Activated CD4-positive, alpha-beta memory T cell treated with anti-CD3 and anti-CD28 coated beads, Interleukin-2, amount 10 ng/mL, durations not matched to agents 7 days and 5 days (primary cell): ENCODE measurements around the gene GALK2. TPM values are rescaled to one million over a fixed set of nuclear protein-coding genes. Genes with fewer than 3 reads are reported as not detected.
A peak's percentile ranks its signal among the peaks of the same experiment; 100 is the strongest.

ENCODE experiments used
- CTCF ChIA-PET: fragments of 350-600 bp; sonication (Branson Sonifier 250); formaldehyde crosslinking; loops from one replicate; lab custom pipeline; 2021; ENCODE audit warnings: antibody characterized with exemption, inconsistent platforms; lab: Charles Lee
- POLR2A ChIA-PET: fragments of 350-600 bp; sonication (Branson Sonifier 250); formaldehyde crosslinking; loops from one replicate; lab custom pipeline; 2021; ENCODE audit warnings: antibody characterized with exemption; lab: Charles Lee
- DNase-seq: peaks from one replicate; pipeline ENCODE4 v3.0.0-alpha.2; 2020
- H3K27ac Mint-ChIP-seq: one replicate; pipeline ENCODE4 v1.8.0; 2021; ENCODE audit warnings: mild to moderate bottlenecking, mixed read lengths
- H3K27me3 Mint-ChIP-seq: one replicate; pipeline ENCODE4 v1.8.0; 2021; ENCODE audit warnings: mixed read lengths
- H3K36me3 Mint-ChIP-seq: one replicate; pipeline ENCODE4 v1.8.0; 2021; ENCODE audit warnings: low read depth, mixed read lengths
- H3K4me1 Mint-ChIP-seq: one replicate; pipeline ENCODE4 v1.8.0; 2021; ENCODE audit warnings: mixed read lengths
- H3K4me3 Mint-ChIP-seq: one replicate; pipeline ENCODE4 v1.8.0; 2021; ENCODE audit warnings: mild to moderate bottlenecking, mixed read lengths
- H3K9me3 Mint-ChIP-seq: one replicate; pipeline ENCODE4 v1.8.0; 2021; ENCODE audit warnings: mixed read lengths
- total RNA-seq, 2 experiments: library from RNA; stranded (reverse); gene quantifications; one replicate each; pipeline ENCODE4 v1.2.3, GENCODE V29; 2021

GALK2 gene
- total RNA-seq = 10 to 100 TPM; 30.0 to 31.5 TPM

GRCh38 chr15:49169880-49170597 is at the start of gene GALK2:
TSS of gene GALK2 (plus strand) at chr15:49170247. CDS start at chr15:49170323, 76 bp downstream.
- H3K9me3 Mint-ChIP-seq = no peaks in the 10 kb centered on the region
- H3K4me3 Mint-ChIP-seq = peak within 1 kb of the TSS; percentile 92
- peak within 1 kb of the TSS; percentile 92 for H3K27ac Mint-ChIP-seq
- H3K36me3 Mint-ChIP-seq = peaks cover 15% of the 10 kb centered on the region
- ChIA-PET CTCF (interaction anchor here (0.8 to 1.8 kb wide), 5 partner anchors 9 to 1012 kb away, joined by 3 to 21 read pairs (median 3); partner anchors contain the start of genes COPS2 and SLC27A2), POLR2A (interaction anchor here (0.8 to 2.6 kb wide), 21 partner anchors 10 to 1738 kb away, joined by 3 to 75 read pairs (median 4); partner anchors contain the start of genes CEP152, COPS2, DTWD1 and EID1)
- DNase-seq = peak; percentile 88
- H3K4me1 Mint-ChIP-seq = peaks cover 35% of the 10 kb centered on the region
- no peaks in the 10 kb centered on the region for H3K27me3 Mint-ChIP-seq

GRCh38 chr15:49120832-49121231 is 49.2 kb upstream of the GALK2 start:
- no peak overlapping the region for H3K27ac Mint-ChIP-seq
- CTCF ChIA-PET = no interaction called here

GRCh38 chr15:49121901-49122300 is 48.1 kb upstream of the GALK2 start:
- no peaks in the 10 kb centered on the region for H3K4me1 Mint-ChIP-seq
- H3K4me3 Mint-ChIP-seq = no peak overlapping the region
- no peaks in the 10 kb centered on the region for H3K27me3 Mint-ChIP-seq
- no peak for DNase-seq
- H3K27ac Mint-ChIP-seq = no peak overlapping the region
- H3K9me3 Mint-ChIP-seq = no peaks in the 10 kb centered on the region
- H3K36me3 Mint-ChIP-seq = peaks cover 24% of the 10 kb centered on the region
- CTCF ChIA-PET = no interaction called here
- POLR2A ChIA-PET = interaction anchor here (1.0 to 2.3 kb wide), 2 partner anchors 33 to 243 kb away, joined by 3 to 6 read pairs; partner anchors contain the start of genes COPS2 and EID1

More at GRCh38 chr15:49120832-49121231, 49.2 kb upstream of the GALK2 start:
- no peaks in the 10 kb centered on the region for H3K4me1 Mint-ChIP-seq
- no peak for DNase-seq
- H3K27me3 Mint-ChIP-seq = no peaks in the 10 kb centered on the region
- no peak overlapping the region for H3K4me3 Mint-ChIP-seq
- peaks cover 23% of the 10 kb centered on the region for H3K36me3 Mint-ChIP-seq
- H3K9me3 Mint-ChIP-seq = no peaks in the 10 kb centered on the region
- POLR2A ChIA-PET = interaction anchor here (2.3 kb wide), 1 partner anchor 242 kb away, joined by 6 read pairs; the partner anchor contains the start of gene EID1

GRCh38 chr15:49122541-49123062 is 47.4 kb upstream of the GALK2 start:
- H3K4me1 Mint-ChIP-seq = no peaks in the 10 kb centered on the region
- no peak overlapping the region for H3K27ac Mint-ChIP-seq
- DNase-seq = no peak
- ChIA-PET POLR2A (interaction anchor here (2.3 kb wide), 1 partner anchor 244 kb away, joined by 6 read pairs; the partner anchor contains the start of gene EID1), CTCF (no interaction called here)
- no peaks in the 10 kb centered on the region for H3K9me3 Mint-ChIP-seq
- H3K36me3 Mint-ChIP-seq = peaks cover 28% of the 10 kb centered on the region
- H3K27me3 Mint-ChIP-seq = no peaks in the 10 kb centered on the region
- no peak overlapping the region for H3K4me3 Mint-ChIP-seq

- Mint-ChIP-seq H3K27me3 (no peaks in the 10 kb centered on the region), H3K4me1 (no peaks in the 10 kb centered on the region), H3K36me3 (peaks cover 37% of the 10 kb centered on the region), H3K9me3 (no peaks in the 10 kb centered on the region), H3K4me3 (no peak overlapping the region), H3K27ac (no peak overlapping the region)
- no peak for DNase-seq
- POLR2A ChIA-PET = no interaction called here
- CTCF ChIA-PET = interaction anchor here (0.9 to 1.4 kb wide), 2 partner anchors 21 to 149 kb away, joined by 4 read pairs; no protein-coding TSS in a partner anchor
These were observed 45.7 kb upstream of the GALK2 start for GRCh38 chr15:49124371-49124770.

GRCh38 chr15:49131403-49131802 is 38.6 kb upstream of the GALK2 start:
- DNase-seq = no peak
- POLR2A ChIA-PET = interaction anchor here (1.0 kb wide), 1 partner anchor 9 kb away, joined by 3 read pairs; no protein-coding TSS in a partner anchor
- CTCF ChIA-PET = interaction anchor here (1.3 to 1.7 kb wide), 2 partner anchors 156 to 253 kb away, joined by 4 read pairs; partner anchors contain the start of gene EID1
- Mint-ChIP-seq H3K9me3 (no peaks in the 10 kb centered on the region), H3K27me3 (no peaks in the 10 kb centered on the region), H3K27ac (no peak overlapping the region), H3K4me1 (peaks cover 17% of the 10 kb centered on the region), H3K36me3 (peaks cover 57% of the 10 kb centered on the region), H3K4me3 (no peak overlapping the region)

- DNase-seq = no peak
- Mint-ChIP-seq H3K27ac (no peak overlapping the region), H3K36me3 (peaks cover 47% of the 10 kb centered on the region), H3K4me3 (no peak overlapping the region), H3K4me1 (peaks cover 20% of the 10 kb centered on the region), H3K9me3 (no peaks in the 10 kb centered on the region), H3K27me3 (no peaks in the 10 kb centered on the region)
- ChIA-PET POLR2A (interaction anchor here (1.4 kb wide), 1 partner anchor 24 kb away, joined by 3 read pairs; no protein-coding TSS in a partner anchor), CTCF (no interaction called here)
These were observed 35.2 kb upstream of the GALK2 start for GRCh38 chr15:49134683-49135341.

GRCh38 chr15:49135342-49135857 is 34.6 kb upstream of the GALK2 start:
- no peak overlapping the region for H3K27ac Mint-ChIP-seq
- CTCF ChIA-PET = no interaction called here
- no peak overlapping the region for H3K4me3 Mint-ChIP-seq

GRCh38 chr15:49135911-49136310 is 34.1 kb upstream of the GALK2 start:
- Mint-ChIP-seq H3K4me3 (no peak overlapping the region), H3K9me3 (no peaks in the 10 kb centered on the region), H3K4me1 (peaks cover 20% of the 10 kb centered on the region), H3K27me3 (no peaks in the 10 kb centered on the region), H3K27ac (no peak overlapping the region), H3K36me3 (peaks cover 54% of the 10 kb centered on the region)
- DNase-seq = no peak
- ChIA-PET CTCF (interaction anchor here (1.8 kb wide), 1 partner anchor 274 kb away, joined by 6 read pairs; no protein-coding TSS in a partner anchor), POLR2A (interaction anchor here (1.2 kb wide), 1 partner anchor 19 kb away, joined by 4 read pairs; the partner anchor contains the start of gene COPS2)

More at GRCh38 chr15:49135342-49135857, 34.6 kb upstream of the GALK2 start:
- POLR2A ChIA-PET = no interaction called here
- no peaks in the 10 kb centered on the region for H3K27me3 Mint-ChIP-seq
- peaks cover 20% of the 10 kb centered on the region for H3K4me1 Mint-ChIP-seq
- DNase-seq = no peak
- H3K9me3 Mint-ChIP-seq = no peaks in the 10 kb centered on the region
- H3K36me3 Mint-ChIP-seq = peaks cover 49% of the 10 kb centered on the region

GRCh38 chr15:49137861-49138260 is 32.2 kb upstream of the GALK2 start:
- H3K27ac Mint-ChIP-seq = no peak overlapping the region
- ChIA-PET CTCF (interaction anchor here (1.8 to 2.1 kb wide), 2 partner anchors 8 to 276 kb away, joined by 6 to 8 read pairs; no protein-coding TSS in a partner anchor), POLR2A (interaction anchor here (0.8 to 2.0 kb wide), 5 partner anchors 9 to 260 kb away, joined by 3 to 7 read pairs (median 3); partner anchors contain the start of genes EID1 and GALK2)
- no peaks in the 10 kb centered on the region for H3K9me3 Mint-ChIP-seq
- H3K36me3 Mint-ChIP-seq = peaks cover 57% of the 10 kb centered on the region
- H3K4me1 Mint-ChIP-seq = peaks cover 20% of the 10 kb centered on the region
- no peak overlapping the region for H3K4me3 Mint-ChIP-seq
- no peak for DNase-seq
- no peaks in the 10 kb centered on the region for H3K27me3 Mint-ChIP-seq

GRCh38 chr15:49145651-49146609 is 24.1 kb upstream of the GALK2 start:
- DNase-seq = peak; percentile 23
- Mint-ChIP-seq H3K27ac (no peak overlapping the region), H3K4me1 (peaks cover 28% of the 10 kb centered on the region), H3K9me3 (no peaks in the 10 kb centered on the region), H3K4me3 (no peak overlapping the region), H3K36me3 (peaks cover 43% of the 10 kb centered on the region), H3K27me3 (no peaks in the 10 kb centered on the region)
- ChIA-PET POLR2A (interaction anchor here (0.6 to 2.5 kb wide), 7 partner anchors 8 to 287 kb away, joined by 3 to 17 read pairs (median 4); partner anchors contain the start of genes COPS2, EID1 and GALK2), CTCF (interaction anchor here (0.6 to 3.6 kb wide), 21 partner anchors 9 to 348 kb away, joined by 3 to 62 read pairs (median 5); partner anchors contain the start of genes CEP152, COPS2, EID1 and SECISBP2L)
